GM12801 (cell line): ENCODE results near the gene EVC2.

Source experiments
- CTCF ChIP-seq: IDR thresholded peaks from one replicate; pipeline ENCODE4 v1.5.1; 2011; ENCODE audit warnings: control low read depth; ENCODE audit not compliant: insufficient read length; ENCODE audit errors: extremely low read depth

Gene EVC2

GRCh38 chr4:5755161-5755560 lies 46.8 kb upstream of the EVC2 start:
- TF ChIP-seq CTCF = no peak

DNA sequence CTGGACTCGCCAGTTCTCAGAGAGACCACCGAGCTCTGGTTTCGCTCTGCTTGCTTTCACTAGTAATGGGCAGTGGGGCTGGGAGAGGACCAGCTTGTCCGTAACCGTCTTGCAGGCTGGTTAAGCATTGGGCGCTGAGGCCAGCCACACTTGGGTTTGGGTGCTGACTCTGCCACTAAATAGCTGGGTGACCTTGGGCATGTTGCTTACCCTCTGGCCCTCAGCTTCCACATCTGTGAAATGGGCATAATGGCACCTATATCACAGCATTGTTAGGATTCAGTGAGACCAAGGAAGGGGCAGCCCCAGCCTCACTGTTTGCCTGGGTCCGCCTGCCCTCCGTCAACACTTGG lies 46.1 kb upstream of the EVC2 start:
- no peak for TF ChIP-seq CTCF

DNA sequence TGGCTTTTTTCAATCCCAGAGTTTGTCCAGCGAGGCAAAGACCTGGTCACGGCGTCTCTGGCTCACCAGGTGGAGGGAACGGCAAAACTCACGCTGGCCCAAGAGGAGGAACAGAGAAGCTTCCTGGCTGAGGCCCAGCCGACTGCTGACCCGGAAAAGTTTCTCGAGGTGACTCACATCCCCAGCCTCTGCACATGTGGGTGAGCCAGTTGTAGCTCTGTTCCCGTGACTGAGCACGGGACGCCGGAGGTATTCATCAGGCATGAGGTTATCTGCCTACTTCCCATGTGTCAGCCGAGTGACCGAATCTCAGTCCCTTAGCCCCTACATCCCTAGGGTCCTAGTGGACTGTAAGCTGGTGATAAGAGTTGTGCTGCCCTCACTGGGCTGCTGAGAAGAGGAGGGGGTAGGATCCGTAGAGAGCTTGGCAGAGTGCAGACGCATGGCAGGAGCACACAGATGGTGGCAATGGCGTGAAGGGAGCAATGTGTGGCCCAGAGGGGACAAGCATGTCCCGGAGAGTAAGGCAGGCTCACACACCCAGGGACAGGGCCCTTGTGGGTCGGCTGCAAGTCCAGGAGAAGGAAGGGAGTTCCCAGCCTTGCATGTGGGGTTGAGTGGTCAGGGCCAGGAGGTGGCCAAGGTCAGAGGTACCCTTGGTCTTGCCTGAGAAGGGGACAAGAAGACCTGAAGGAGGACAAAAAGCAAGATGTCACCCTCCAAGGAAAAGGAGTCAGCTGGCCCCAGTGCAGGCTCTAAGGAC lies 45.6 kb upstream of the EVC2 start:
- no peak for TF ChIP-seq CTCF

DNA sequence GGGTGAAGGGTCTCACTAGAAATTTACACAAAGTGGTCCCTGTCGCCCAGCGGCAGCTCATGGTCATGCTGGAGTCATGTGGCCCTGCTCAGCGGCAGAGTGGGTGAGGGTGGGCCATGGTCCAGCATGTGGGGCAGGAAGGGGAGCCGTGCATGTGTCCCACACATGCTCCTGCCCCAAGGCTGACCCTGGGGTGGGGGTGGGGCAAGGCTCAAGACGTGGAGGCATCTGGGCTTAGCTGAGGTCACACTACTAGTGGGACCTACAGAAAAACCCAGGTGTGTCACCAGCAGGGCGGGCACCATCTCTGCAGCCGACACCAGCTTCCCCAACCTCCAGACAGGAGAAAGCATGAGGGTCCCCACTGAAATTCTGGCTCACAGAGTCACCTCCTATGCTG lies 45.0 kb upstream of the EVC2 start:
- no peak for TF ChIP-seq CTCF

- TF ChIP-seq CTCF = no peak
Measured at GRCh38 chr4:5752376-5753184, 44.2 kb upstream of the EVC2 start.

DNA sequence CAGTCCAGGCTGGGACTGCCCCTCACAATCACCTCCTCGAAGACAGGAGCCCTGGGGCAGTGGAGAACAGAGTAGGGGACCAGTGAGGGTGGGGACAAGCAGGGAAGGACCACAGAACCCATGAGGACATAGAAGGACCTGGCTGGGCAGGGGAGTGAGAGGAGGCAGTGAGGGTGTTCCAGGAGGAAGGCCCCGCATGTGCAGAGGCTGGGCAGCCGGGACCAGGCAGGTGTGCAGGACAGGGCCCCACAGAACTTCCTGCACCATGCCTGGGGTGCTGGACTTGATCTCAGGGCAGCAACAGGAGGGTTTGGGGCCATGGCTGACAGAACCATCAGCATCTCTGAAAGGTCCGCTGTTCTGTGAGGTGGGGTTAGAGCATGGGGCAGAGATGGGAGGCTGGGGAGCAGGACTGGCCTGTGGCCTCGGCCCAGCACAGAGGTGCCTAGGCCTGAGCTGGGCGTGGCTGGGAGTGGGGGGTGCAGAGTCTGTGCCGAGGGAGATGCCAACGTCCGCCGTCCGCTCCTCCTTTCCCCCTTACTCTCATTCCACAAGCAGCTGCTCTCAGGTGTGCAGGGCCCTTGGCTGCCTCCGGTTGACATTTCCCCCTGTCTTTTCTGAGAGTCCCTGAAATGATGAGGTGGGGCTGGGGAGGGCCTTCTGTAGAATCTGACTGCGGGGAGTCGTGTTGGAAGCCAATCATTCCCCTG lies 43.5 kb upstream of the EVC2 start:
- TF ChIP-seq CTCF = no peak

DNA sequence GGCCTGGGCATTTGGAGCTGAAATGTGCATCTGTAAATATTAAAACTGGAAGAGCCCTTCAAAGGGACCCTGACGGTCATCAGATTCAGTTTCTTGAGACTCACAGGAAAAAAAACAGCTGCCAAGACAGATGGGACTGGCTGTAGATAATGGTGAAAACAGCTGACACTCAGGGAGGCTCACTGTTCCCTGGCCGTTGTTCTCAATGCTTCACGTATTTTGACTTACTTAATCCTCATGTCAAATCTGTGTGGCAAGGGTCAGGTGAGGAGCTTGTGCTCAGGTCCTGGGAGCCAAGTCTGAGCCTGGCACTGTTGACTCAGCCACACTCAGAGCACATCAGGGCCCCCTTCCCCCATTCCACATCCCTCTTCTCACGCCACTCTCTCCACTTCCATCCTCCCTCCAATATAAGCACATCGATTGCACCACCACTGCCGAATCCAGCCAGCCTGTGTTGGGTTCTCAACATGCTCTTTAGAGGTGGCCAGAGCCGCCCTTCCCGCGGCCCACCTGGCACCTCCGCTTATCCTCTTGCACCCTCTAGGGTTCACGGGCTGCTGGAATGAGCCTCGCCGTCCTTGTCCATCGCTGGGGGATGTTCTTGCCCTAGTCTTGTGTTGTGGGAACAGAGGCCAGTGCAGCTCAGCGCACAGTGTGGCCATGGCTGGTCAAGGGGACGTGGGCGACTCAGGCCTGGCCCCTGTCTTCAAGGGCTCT lies 42.7 kb upstream of the EVC2 start:
- TF ChIP-seq CTCF = no peak
